Esophagus squamous epithelium (tissue), 4 donors: ENCODE data around the gene EME1.

Experiments used
- POLR2A ChIP-seq, 4 donors: fragments of 450-650 bp; IDR thresholded peaks; one replicate each; pipeline ENCODE4 v1.6.1; 2017; ENCODE audit warnings: antibody characterized with exemption in 4 of 4, mild to moderate bottlenecking in 4 of 4, moderate library complexity in 3 of 4
- TF ChIP-seq, protein P1 (sequence below), 6 experiments: fragments of 450-650 bp in 4 of 6; fragments of 200-600 bp in 2 of 6; sonication (generic) in 2 of 6; IDR thresholded peaks; one replicate each; pipeline ENCODE4 v1.5.1; 2016 to 2019; ENCODE audit warnings: antibody characterized with exemption in 6 of 6, mild to moderate bottlenecking in 4 of 6, moderate library complexity in 4 of 6

DNA sequence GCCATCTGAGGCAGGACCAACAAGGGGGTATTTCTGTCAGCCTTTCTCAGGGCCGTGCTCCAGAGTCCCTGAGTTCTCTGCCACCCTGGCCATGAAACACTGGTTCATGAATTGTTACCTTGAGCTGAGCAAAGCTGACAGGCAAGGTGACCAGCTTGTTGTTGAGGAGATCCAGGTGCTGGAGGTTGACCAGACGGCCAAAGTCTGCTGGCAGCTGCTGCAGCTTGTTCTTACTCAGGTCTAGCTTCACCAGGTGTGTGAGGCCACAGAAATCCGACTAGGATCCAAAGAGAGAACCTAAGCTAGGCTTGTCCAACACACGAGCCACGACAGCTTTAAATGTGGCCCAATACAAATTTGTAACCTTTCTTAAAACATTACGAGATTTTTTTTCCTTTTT lies 19.6 kb downstream of the EME1 start:
- TF ChIP-seq, protein P1, sequence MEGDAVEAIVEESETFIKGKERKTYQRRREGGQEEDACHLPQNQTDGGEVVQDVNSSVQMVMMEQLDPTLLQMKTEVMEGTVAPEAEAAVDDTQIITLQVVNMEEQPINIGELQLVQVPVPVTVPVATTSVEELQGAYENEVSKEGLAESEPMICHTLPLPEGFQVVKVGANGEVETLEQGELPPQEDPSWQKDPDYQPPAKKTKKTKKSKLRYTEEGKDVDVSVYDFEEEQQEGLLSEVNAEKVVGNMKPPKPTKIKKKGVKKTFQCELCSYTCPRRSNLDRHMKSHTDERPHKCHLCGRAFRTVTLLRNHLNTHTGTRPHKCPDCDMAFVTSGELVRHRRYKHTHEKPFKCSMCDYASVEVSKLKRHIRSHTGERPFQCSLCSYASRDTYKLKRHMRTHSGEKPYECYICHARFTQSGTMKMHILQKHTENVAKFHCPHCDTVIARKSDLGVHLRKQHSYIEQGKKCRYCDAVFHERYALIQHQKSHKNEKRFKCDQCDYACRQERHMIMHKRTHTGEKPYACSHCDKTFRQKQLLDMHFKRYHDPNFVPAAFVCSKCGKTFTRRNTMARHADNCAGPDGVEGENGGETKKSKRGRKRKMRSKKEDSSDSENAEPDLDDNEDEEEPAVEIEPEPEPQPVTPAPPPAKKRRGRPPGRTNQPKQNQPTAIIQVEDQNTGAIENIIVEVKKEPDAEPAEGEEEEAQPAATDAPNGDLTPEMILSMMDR (IDR thresholded peaks at IDR 0.05): no peak
- TF ChIP-seq POLR2A (IDR thresholded peaks at IDR 0.05): no peak
